Common myeloid progenitor, CD34-positive (primary cell): ENCODE results near the gene DPH6.

Experiments used
- CTCF ChIA-PET: fragments of 350-600 bp; sonication (Branson Sonifier 250); formaldehyde crosslinking; loops from one replicate; lab custom pipeline; 2021; ENCODE audit warnings: antibody characterized with exemption; lab: Charles Lee
- POLR2A ChIA-PET: fragments of 350-600 bp; sonication (Branson Sonifier 250); formaldehyde crosslinking; loops from one replicate; lab custom pipeline; 2021; ENCODE audit warnings: antibody characterized with exemption; lab: Charles Lee
- DNase-seq, 3 donors: peaks; one replicate each; pipeline versions ENCODE4 v3.0.0 to v3.0.0-alpha.2; 2013
- H3K27ac ChIP-seq, 2 experiments: 1 replicate in 1 of 2; 2 replicates in 1 of 2; pipeline ENCODE4 v1.7.0; 2013; ENCODE audit warnings: inconsistent platforms in 2 of 2, low read length in 2 of 2, mild to moderate bottlenecking in 2 of 2, low read depth in 1 of 2, moderate library complexity in 1 of 2; ENCODE audit not compliant: severe bottlenecking in 2 of 2, insufficient read depth in 1 of 2, poor library complexity in 1 of 2
- H3K27me3 ChIP-seq, 5 experiments: replicated peaks in 2 of 5; 1 replicate in 3 of 5; 2 replicates in 2 of 5; pipeline versions ENCODE4 v1.6.1 to v1.7.0; 2013; ENCODE audit warnings: low read length in 4 of 5, mild to moderate bottlenecking in 2 of 5, moderate library complexity in 2 of 5, inconsistent platforms in 1 of 5; ENCODE audit not compliant: insufficient read depth in 5 of 5, control insufficient read depth in 4 of 5
- H3K36me3 ChIP-seq, 4 experiments: 1 replicate in 2 of 4; 2 replicates in 2 of 4; pipeline versions ENCODE4 v1.6.1 to v1.7.0; 2013; ENCODE audit warnings: low read length in 3 of 4, control low read depth in 1 of 4, mild to moderate bottlenecking in 1 of 4; ENCODE audit not compliant: control insufficient read depth in 4 of 4, insufficient read depth in 4 of 4
- H3K4me1 ChIP-seq, 4 experiments: 1 replicate in 3 of 4; 2 replicates in 1 of 4; pipeline versions ENCODE4 v1.6.1 to v1.7.1; 2013; ENCODE audit warnings: low read length in 3 of 4, mild to moderate bottlenecking in 3 of 4, control low read depth in 1 of 4, inconsistent platforms in 1 of 4, moderate library complexity in 1 of 4; ENCODE audit not compliant: control insufficient read depth in 4 of 4, insufficient read depth in 4 of 4; ENCODE audit errors: control extremely low read depth in 1 of 4
- H3K4me3 ChIP-seq, 7 experiments: 1 replicate in 4 of 7; 2 replicates in 3 of 7; pipeline versions ENCODE4 v1.5.1 to v1.7.0; 2013; ENCODE audit warnings: mild to moderate bottlenecking in 7 of 7, low read length in 6 of 7, moderate library complexity in 6 of 7, inconsistent platforms in 2 of 7, low read depth in 2 of 7, control low read depth in 1 of 7; ENCODE audit not compliant: insufficient read depth in 4 of 7, control insufficient read depth in 1 of 7; ENCODE audit errors: extremely low read depth in 1 of 7
- H3K9me3 ChIP-seq, 5 experiments: 1 replicate in 4 of 5; 2 replicates in 1 of 5; pipeline versions ENCODE4 v1.6.1 to v1.7.1; 2013; ENCODE audit warnings: low read length in 4 of 5, mild to moderate bottlenecking in 2 of 5, inconsistent platforms in 1 of 5, low read depth in 1 of 5, moderate library complexity in 1 of 5; ENCODE audit not compliant: control insufficient read depth in 4 of 5, insufficient read depth in 2 of 5; ENCODE audit errors: control extremely low read depth in 1 of 5
- WGBS: methylation state at CpG from one replicate; pipeline ENCODE4 v1.1.5; 2013; ENCODE audit not compliant: insufficient coverage; 5-methylcytosine and 5-hydroxymethylcytosine counted together

DPH6 gene

GRCh38 chr15:35430301-35430700 is 115.7 kb downstream of the DPH6 start:
- Histone ChIP-seq H3K36me3 (no peaks in the 10 kb centered on the region), H3K9me3 (peaks cover 0 to 3% (median 1%) of the 10 kb centered on the region in 5 experiments), H3K4me3 (no peak overlapping the region), H3K27me3 (no peaks in the 10 kb centered on the region), H3K27ac (no peak overlapping the region), H3K4me1 (peaks cover 0 to 6% (median 0%) of the 10 kb centered on the region in 4 experiments)
- ChIA-PET POLR2A (no interaction called here), CTCF (no interaction called here)
- DNase-seq: no peak

DNA sequence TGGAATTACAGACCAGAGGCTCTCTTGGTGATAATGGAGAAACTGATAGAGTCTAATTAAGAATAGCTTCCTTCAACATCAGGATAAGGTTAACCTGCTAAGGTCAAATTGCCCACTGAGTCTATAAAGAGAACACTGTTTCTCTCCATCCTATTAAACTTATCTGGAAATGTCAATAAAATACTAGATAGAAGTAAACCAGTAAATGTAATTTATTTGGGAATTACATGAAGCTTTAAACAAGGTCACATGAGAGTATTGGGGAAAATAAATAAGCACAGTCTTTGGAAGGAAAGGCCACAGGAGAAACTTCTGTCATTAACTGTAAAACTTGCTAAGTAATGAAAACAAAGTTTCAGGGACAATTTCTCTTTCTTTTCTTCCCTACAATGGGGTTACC is 118.5 kb downstream of the DPH6 start:
- Histone ChIP-seq H3K27ac (no peak overlapping the region), H3K36me3 (no peaks in the 10 kb centered on the region), H3K4me1 (peaks cover 0 to 6% (median 0%) of the 10 kb centered on the region in 4 experiments), H3K9me3 (peaks cover 0 to 2% (median 0%) of the 10 kb centered on the region in 5 experiments), H3K4me3 (no peak overlapping the region), H3K27me3 (no peaks in the 10 kb centered on the region)
- DNase-seq: no peak
- POLR2A ChIA-PET: no interaction called here
- CTCF ChIA-PET: interaction anchor here (1.9 kb wide), 1 partner anchor 18 kb away, joined by 6 read pairs; no protein-coding TSS in a partner anchor

GRCh38 chr15:35427091-35427490 is 118.9 kb downstream of the DPH6 start:
- H3K4me3 ChIP-seq: no peak overlapping the region
- DNase-seq: peak in 2 of 3 donors; percentile 15 to 27
- no peaks in the 10 kb centered on the region for H3K27me3 ChIP-seq
- ChIA-PET POLR2A (no interaction called here), CTCF (interaction anchor here (1.9 kb wide), 1 partner anchor 18 kb away, joined by 6 read pairs; no protein-coding TSS in a partner anchor)
- no peak overlapping the region for H3K27ac ChIP-seq
- no peaks in the 10 kb centered on the region for H3K36me3 ChIP-seq
- peaks cover 0 to 2% (median 0%) of the 10 kb centered on the region in 5 experiments for H3K9me3 ChIP-seq
- 81% methylated on average over 2 of the region's 3 CpGs for WGBS
- H3K4me1 ChIP-seq: peaks cover 0 to 6% (median 0%) of the 10 kb centered on the region in 4 experiments

GRCh38 chr15:35410775-35411174 is 135.2 kb downstream of the DPH6 start:
- no CpG with 5 or more reads among the region's 1 CpG for WGBS
- no peak for DNase-seq
- Histone ChIP-seq H3K36me3 (no peaks in the 10 kb centered on the region), H3K4me1 (no peaks in the 10 kb centered on the region), H3K4me3 (no peak overlapping the region), H3K27me3 (no peaks in the 10 kb centered on the region), H3K9me3 (no peaks in the 10 kb centered on the region), H3K27ac (no peak overlapping the region)
- CTCF ChIA-PET: no interaction called here
- POLR2A ChIA-PET: no interaction called here

DNA sequence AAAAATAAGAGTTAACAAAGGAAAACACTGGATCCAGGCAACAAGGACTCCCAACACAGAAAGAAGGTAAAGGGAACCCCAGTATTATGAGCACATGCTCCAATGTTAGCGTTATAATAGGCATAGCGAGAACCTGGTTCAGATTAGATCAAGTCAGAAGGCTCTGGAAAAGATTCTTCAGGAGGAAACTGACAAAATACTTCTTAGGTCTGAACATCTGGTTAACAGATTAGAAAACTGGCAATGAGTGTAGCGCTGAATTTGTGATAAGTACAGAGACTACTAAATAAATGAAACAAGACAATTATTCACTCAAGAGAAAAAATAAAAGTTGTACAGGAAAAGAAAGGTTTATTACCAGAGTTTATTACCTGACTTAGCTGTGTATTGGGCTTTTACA is 146.1 kb downstream of the DPH6 start:
- Histone ChIP-seq H3K36me3 (no peaks in the 10 kb centered on the region), H3K27me3 (no peaks in the 10 kb centered on the region), H3K9me3 (no peaks in the 10 kb centered on the region), H3K27ac (no peak overlapping the region), H3K4me1 (no peaks in the 10 kb centered on the region), H3K4me3 (no peak overlapping the region)
- ChIA-PET POLR2A (no interaction called here), CTCF (no interaction called here)
- DNase-seq: no peak
- WGBS: 100% methylated on average over 2 of the region's 3 CpGs

- Histone ChIP-seq H3K4me1 (no peaks in the 10 kb centered on the region), H3K36me3 (no peaks in the 10 kb centered on the region), H3K27ac (no peak overlapping the region), H3K4me3 (no peak overlapping the region), H3K27me3 (no peaks in the 10 kb centered on the region), H3K9me3 (no peaks in the 10 kb centered on the region)
- DNase-seq: no peak
- ChIA-PET CTCF (no interaction called here), POLR2A (no interaction called here)
These were observed 148.9 kb downstream of the DPH6 start for GRCh38 chr15:35397027-35397426.

- no peak overlapping the region for H3K4me3 ChIP-seq
- DNase-seq: no peak
- H3K9me3 ChIP-seq: peaks cover 0 to 4% (median 0%) of the 10 kb centered on the region in 5 experiments
- ChIA-PET POLR2A (no interaction called here), CTCF (no interaction called here)
- no peak overlapping the region for H3K27ac ChIP-seq
- H3K36me3 ChIP-seq: no peaks in the 10 kb centered on the region
- no peaks in the 10 kb centered on the region for H3K27me3 ChIP-seq
- H3K4me1 ChIP-seq: no peaks in the 10 kb centered on the region
- WGBS: 100% methylated on average over 1 of the region's 2 CpGs
These were observed 151.5 kb downstream of the DPH6 start for GRCh38 chr15:35394416-35394815.
